A549 (cell line): ENCODE results near the gene ROR1. TPM values are rescaled to one million over a fixed set of nuclear protein-coding genes. Genes with fewer than 3 reads are reported as not detected.
"Not testable (repeated sequence)": the region's sequence is repeated elsewhere in the genome, so short reads cannot be mapped to it uniquely, and the experiment has no call there.

Source experiments
- ATAC-seq, 2 experiments: fragments of 200-7000 bp in 1 of 2; fragments of >200 bp in 1 of 2; cut with Nextera tagmentation in 1 of 2; cut with Tn5 transposase in 1 of 2; 3 replicates each; pipeline versions ENCODE4 v1.8.0 to v1.9.1; 2018 to 2020; ENCODE audit warnings: mild to moderate bottlenecking in 1 of 2, moderate library complexity in 1 of 2
- CTCF ChIA-PET: fragments of 300-600 bp; sonication (Branson Sonifier 250); formaldehyde crosslinking; extraction: SDS; loops from one replicate; lab custom pipeline; 2021; ENCODE audit warnings: antibody characterized with exemption, inconsistent platforms; lab: Yijun Ruan, JAX
- POLR2A ChIA-PET: fragments of 350-600 bp; formaldehyde crosslinking; extraction: SDS; loops from one replicate; lab custom pipeline; 2021; ENCODE audit warnings: antibody characterized with exemption, inconsistent platforms; lab: Yijun Ruan, JAX
- DNase-seq, 2 experiments: peaks; one replicate each; pipeline versions ENCODE4 v3.0.0 to v3.0.0-alpha.2; 2011 to 2016; ENCODE audit warnings: low read depth in 1 of 2, low spot score in 1 of 2
- FAIRE-seq: peaks from 2 replicates; lab custom pipeline; 2011; peaks lifted over from hg19 to GRCh38; lab: Jason Lieb, UNC
- H3K27ac ChIP-seq, 2 experiments: fragments of >200 bp; sonication (Bioruptor Twin); formaldehyde crosslinking; 3 replicates each; pipeline ENCODE4 v1.5.1; 2016 to 2017
- H3K4me1 ChIP-seq: fragments of >200 bp; sonication (Bioruptor Twin); formaldehyde crosslinking; 3 replicates; pipeline ENCODE4 v1.6.1; 2016
- H3K4me2 ChIP-seq: fragments of >200 bp; sonication (Bioruptor Twin); formaldehyde crosslinking; 3 replicates; pipeline ENCODE4 v1.6.1; 2016
- H3K4me3 ChIP-seq: fragments of >200 bp; sonication (Bioruptor Twin); formaldehyde crosslinking; 3 replicates; pipeline ENCODE4 v1.5.1; 2016
- H3K9me3 ChIP-seq: fragments of >200 bp; sonication (Bioruptor Twin); formaldehyde crosslinking; 3 replicates; pipeline ENCODE4 v1.6.1; 2016
- E2F6 ChIP-seq: IDR thresholded peaks from 2 replicates; pipeline ENCODE4 v1.6.1; 2012; ENCODE audit warnings: low read depth, borderline replicate concordance
- EHF ChIP-seq: fragments of 250-450 bp; sonication (Bioruptor Pico); IDR thresholded peaks from 2 replicates; pipeline ENCODE4 v1.5.0; 2020; ENCODE audit warnings: mild to moderate bottlenecking
- FOSB ChIP-seq: fragments of 250-450 bp; sonication (Bioruptor Pico); IDR thresholded peaks from 2 replicates; pipeline ENCODE4 v1.5.0; 2020; ENCODE audit warnings: mild to moderate bottlenecking, moderate library complexity
- FOXS1 ChIP-seq: fragments of 250-450 bp; sonication (Bioruptor Pico); IDR thresholded peaks from 2 replicates; pipeline ENCODE4 v1.5.0; 2020; ENCODE audit warnings: mild to moderate bottlenecking, moderate library complexity
- GATA3 ChIP-seq: IDR thresholded peaks from 2 replicates; pipeline ENCODE4 v1.6.1; 2012; ENCODE audit warnings: borderline replicate concordance
- HDAC2 ChIP-seq: fragments of 200-600 bp; sonication (generic); IDR thresholded peaks from 2 replicates; pipeline ENCODE4 v1.6.1; 2016
- HOXB5 ChIP-seq: fragments of 250-450 bp; sonication (Bioruptor Pico); IDR thresholded peaks from 2 replicates; pipeline ENCODE4 v1.5.0; 2020; ENCODE audit warnings: mild to moderate bottlenecking, moderate library complexity
- MAFK ChIP-seq: fragments of 450-650 bp; IDR thresholded peaks from 2 replicates; pipeline ENCODE4 v1.6.1; 2014; ENCODE audit not compliant: partially characterized antibody
- MAZ ChIP-seq: fragments of 150-350 bp; IDR thresholded peaks from 2 replicates; pipeline ENCODE4 v1.6.1; 2014; ENCODE audit warnings: antibody characterized with exemption, low read depth, low read length, borderline replicate concordance
- MYC ChIP-seq: IDR thresholded peaks from 2 replicates; pipeline ENCODE4 v1.6.1; 2012; ENCODE audit warnings: mild to moderate bottlenecking, inconsistent platforms, low read length, improper control_type of control experiment, borderline replicate concordance
- NPAS2 ChIP-seq: fragments of 250-450 bp; sonication (Bioruptor Pico); IDR thresholded peaks from 2 replicates; pipeline ENCODE4 v1.8.0; 2022; ENCODE audit warnings: mild to moderate bottlenecking, moderate library complexity, borderline replicate concordance
- PHF8 ChIP-seq: fragments of 200-600 bp; sonication (generic); IDR thresholded peaks from 2 replicates; pipeline ENCODE4 v1.6.1; 2016; ENCODE audit warnings: low read depth, mild to moderate bottlenecking, antibody characterized with exemption, moderate library complexity, borderline replicate concordance
- RCOR1 ChIP-seq: fragments of 150-350 bp; IDR thresholded peaks from 2 replicates; pipeline ENCODE4 v1.6.1; 2014; ENCODE audit warnings: antibody characterized with exemption, low read length, low read depth
- RNF2 ChIP-seq: fragments of 200-600 bp; sonication (generic); IDR thresholded peaks from 2 replicates; pipeline ENCODE4 v1.6.1; 2016; ENCODE audit warnings: low read depth, mild to moderate bottlenecking, antibody characterized with exemption, moderate library complexity, borderline replicate concordance
- USF2 ChIP-seq: fragments of 450-650 bp; IDR thresholded peaks from 2 replicates; pipeline ENCODE4 v1.6.1; 2014; ENCODE audit warnings: antibody characterized with exemption
- ZC3H11A ChIP-seq: fragments of 450-650 bp; IDR thresholded peaks from 2 replicates; pipeline ENCODE4 v1.6.1; 2014; ENCODE audit warnings: antibody characterized with exemption, mild to moderate bottlenecking
- WGBS: methylation state at CpG from one replicate; pipeline ENCODE4 v1.1.6; 2017; ENCODE audit errors: missing lambda C conversion rate; 5-methylcytosine and 5-hydroxymethylcytosine counted together
- polyA plus RNA-seq, 4 experiments: library from polyadenylated mRNA; depleted of rRNA in 3 of 4; stranded (reverse); fragments of >200 nt; fragmentation: RNase III in 1 of 4; extraction: RNeasy Plus Mini Kit Qiagen cat#74134 plus additional on column Dnase treatment in 1 of 4; gene quantifications; 2 replicates in 3 of 4; 3 replicates in 1 of 4; pipeline ENCODE4 v1.2.3, GENCODE V29; 2011 to 2017
- TF ChIP-seq, protein P1 (sequence below): fragments of 250-450 bp; sonication (Bioruptor Pico); IDR thresholded peaks from 2 replicates; pipeline ENCODE4 v1.5.0; 2021; ENCODE audit warnings: mild to moderate bottlenecking, moderate library complexity, borderline replicate concordance
- TF ChIP-seq, protein P2 (sequence below): IDR thresholded peaks from 2 replicates; pipeline ENCODE4 v1.6.1; 2012

Gene ROR1
- polyA plus RNA-seq, 2 of the 4 experiments (the other 2 are of a cell fraction), result 6.5 to 19.0 TPM

DNA sequence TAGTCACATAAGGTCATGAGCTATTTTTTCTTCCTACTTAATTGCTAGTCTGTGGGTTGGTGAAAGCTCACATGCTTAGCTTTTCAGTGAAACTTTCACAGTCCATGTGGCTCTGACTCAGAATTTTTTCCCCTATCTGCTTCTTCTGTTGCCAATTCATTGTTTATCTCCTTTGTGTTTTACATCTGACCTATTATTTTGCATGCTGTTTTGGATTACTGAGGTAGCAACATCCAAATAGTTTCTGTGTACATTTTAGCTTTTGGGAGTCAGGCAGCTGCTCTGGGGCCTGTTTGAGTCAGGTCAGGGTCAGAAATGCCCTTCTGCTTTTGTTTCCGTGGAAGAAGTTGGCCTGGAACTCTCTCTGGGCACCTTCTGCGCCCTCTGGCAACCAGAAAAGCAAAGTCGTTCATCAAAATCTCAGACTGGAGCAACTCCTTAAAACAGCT, 40.0 kb downstream of the ROR1 start:
- Histone ChIP-seq H3K4me2 (0 out of 3 replicates have a peak overlapping the region, but pooled peaks have one; percentile 2), H3K27ac (peak overlapping the region in 1 of 2 experiments; percentile 26; a peak in 1 of 6 replicates), H3K4me3 (no peak overlapping the region), H3K9me3 (peaks cover 5% of the 10 kb centered on the region; the same call in 1 of the 3 replicates), H3K4me1 (peaks cover 40% of the 10 kb centered on the region)
- DNase-seq (no peak), ATAC-seq (no peak), FAIRE-seq (no peak)
- no peak for TF ChIP-seq EHF (CRISPR knock-in tag)
- no peak for TF ChIP-seq PHF8
- TF ChIP-seq FOXS1 (CRISPR knock-in tag), result no peak
- TF ChIP-seq GATA3, result no peak
- no peak for TF ChIP-seq HOXB5 (CRISPR knock-in tag)
- no peak for TF ChIP-seq USF2
- no peak for TF ChIP-seq MAFK
- TF ChIP-seq RNF2, result no peak
- TF ChIP-seq RCOR1, result no peak
- TF ChIP-seq MAZ, result no peak
- no peak for TF ChIP-seq NPAS2 (CRISPR knock-in tag)
- TF ChIP-seq MYC, result no peak
- no peak for TF ChIP-seq ZC3H11A
- TF ChIP-seq E2F6, result no peak
- TF ChIP-seq HDAC2, result no peak
- TF ChIP-seq FOSB (CRISPR knock-in tag), result no peak
- WGBS, result 62% methylated on average over 3 of the region's 3 CpGs
- POLR2A ChIA-PET, result no interaction called here
- CTCF ChIA-PET, result interaction anchor here (0.7 kb wide), 1 partner anchor 40 kb away, joined by 3 read pairs; the partner anchor contains the start of gene ROR1

- FAIRE-seq, POLR2A ChIA-PET, H3K9me3 ChIP-seq, H3K4me3 ChIP-seq, ATAC-seq, DNase-seq: not testable (repeated sequence)
- Histone ChIP-seq H3K27ac (peak overlapping the region; percentile 47 to 60; a peak in 5 of 6 replicates), H3K4me2 (peak overlapping the region; percentile 51), H3K4me1 (peaks cover 43% of the 10 kb centered on the region)
- WGBS, result 81% methylated on average over 5 of the region's 5 CpGs
- CTCF ChIA-PET, result interaction anchor here (0.6 to 1.1 kb wide), 2 partner anchors 42 to 530 kb away, joined by 3 to 5 read pairs; partner anchors contain the start of gene ROR1
Observed at GRCh38 chr1:63816217-63816815, 42.5 kb downstream of the ROR1 start.

GRCh38 chr1:63817152-63817667, 43.4 kb downstream of the ROR1 start:
- FAIRE-seq (no peak), ATAC-seq (peak; percentile 43 to 75; a peak in 3 of 6 replicates), DNase-seq (peak in 1 of 2 experiments; percentile 33)
- POLR2A ChIA-PET, result no interaction called here
- Histone ChIP-seq H3K4me3 (no peak overlapping the region), H3K4me2 (peak overlapping the region; percentile 51), H3K9me3 (peaks cover 5% of the 10 kb centered on the region; the same call in 1 of the 3 replicates), H3K27ac (peak overlapping the region; percentile 47 to 60; a peak in 4 of 6 replicates), H3K4me1 (peaks cover 48% of the 10 kb centered on the region)
- 1% methylated on average over 5 of the region's 5 CpGs for WGBS
- TF ChIP-seq, protein P1, sequence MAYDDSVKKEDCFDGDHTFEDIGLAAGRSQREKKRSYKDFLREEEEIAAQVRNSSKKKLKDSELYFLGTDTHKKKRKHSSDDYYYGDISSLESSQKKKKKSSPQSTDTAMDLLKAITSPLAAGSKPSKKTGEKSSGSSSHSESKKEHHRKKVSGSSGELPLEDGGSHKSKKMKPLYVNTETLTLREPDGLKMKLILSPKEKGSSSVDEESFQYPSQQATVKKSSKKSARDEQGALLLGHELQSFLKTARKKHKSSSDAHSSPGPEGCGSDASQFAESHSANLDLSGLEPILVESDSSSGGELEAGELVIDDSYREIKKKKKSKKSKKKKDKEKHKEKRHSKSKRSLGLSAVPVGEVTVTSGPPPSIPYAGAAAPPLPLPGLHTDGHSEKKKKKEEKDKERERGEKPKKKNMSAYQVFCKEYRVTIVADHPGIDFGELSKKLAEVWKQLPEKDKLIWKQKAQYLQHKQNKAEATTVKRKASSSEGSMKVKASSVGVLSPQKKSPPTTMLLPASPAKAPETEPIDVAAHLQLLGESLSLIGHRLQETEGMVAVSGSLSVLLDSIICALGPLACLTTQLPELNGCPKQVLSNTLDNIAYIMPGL (CRISPR knock-in tag), result no peak
- TF ChIP-seq, protein P2, sequence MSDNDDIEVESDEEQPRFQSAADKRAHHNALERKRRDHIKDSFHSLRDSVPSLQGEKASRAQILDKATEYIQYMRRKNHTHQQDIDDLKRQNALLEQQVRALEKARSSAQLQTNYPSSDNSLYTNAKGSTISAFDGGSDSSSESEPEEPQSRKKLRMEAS, result peak; percentile 26; the same call in 1 of the 2 replicates
- CTCF ChIA-PET, result interaction anchor here (1.1 kb wide), 1 partner anchor 43 kb away, joined by 5 read pairs; the partner anchor contains the start of gene ROR1
